Loucy (cell line): ENCODE results near the gene NLGN1.

Experiments used
- H2AFZ ChIP-seq: fragments of 200-600 bp; sonication (generic); 2 replicates; pipeline ENCODE4 v1.6.0; 2016; ENCODE audit warnings: antibody characterized with exemption, mild to moderate bottlenecking, low read length, moderate library complexity
- H3F3A ChIP-seq: fragments of 200-600 bp; 2 replicates; pipeline ENCODE4 v1.6.0; 2016; ENCODE audit warnings: antibody characterized with exemption, low read depth, mild to moderate bottlenecking
- H3K27me3 ChIP-seq: fragments of 200-600 bp; sonication (generic); 2 replicates; pipeline ENCODE4 v1.6.1; 2014; ENCODE audit warnings: low read length, mild to moderate bottlenecking; ENCODE audit not compliant: insufficient read depth, poor library complexity, severe bottlenecking
- H3K36me3 ChIP-seq: fragments of 200-600 bp; sonication (generic); 2 replicates; pipeline ENCODE4 v1.6.1; 2016; ENCODE audit warnings: low read length; ENCODE audit not compliant: insufficient read depth
- H3K4me1 ChIP-seq: fragments of 200-600 bp; sonication (generic); 2 replicates; pipeline ENCODE4 v1.5.1; 2014; ENCODE audit warnings: low read length, mild to moderate bottlenecking; ENCODE audit not compliant: insufficient read depth, poor library complexity, severe bottlenecking
- H3K4me2 ChIP-seq: fragments of 200-600 bp; sonication (generic); 2 replicates; pipeline ENCODE4 v1.6.0; 2014; ENCODE audit warnings: antibody characterized with exemption, low read length, low read depth, mild to moderate bottlenecking; ENCODE audit not compliant: poor library complexity, severe bottlenecking
- H3K4me3 ChIP-seq: fragments of 200-600 bp; sonication (generic); 2 replicates; pipeline ENCODE4 v1.5.1; 2014; ENCODE audit warnings: low read length, mild to moderate bottlenecking, mixed read lengths; ENCODE audit not compliant: poor library complexity, severe bottlenecking
- H3K79me2 ChIP-seq: fragments of 200-600 bp; sonication (generic); 2 replicates; pipeline ENCODE4 v1.6.1; 2014; ENCODE audit warnings: low read length; ENCODE audit not compliant: insufficient read depth
- H3K9ac ChIP-seq: fragments of 200-600 bp; sonication (generic); 2 replicates; pipeline ENCODE4 v1.6.0; 2014; ENCODE audit warnings: mild to moderate bottlenecking, low read depth, low read length, moderate library complexity; ENCODE audit not compliant: poor library complexity, severe bottlenecking
- H3K9me2 ChIP-seq: fragments of 200-600 bp; sonication (generic); replicated peaks from 2 replicates; pipeline ENCODE4 v1.6.1; 2016; ENCODE audit warnings: low read depth, low read length, mixed read lengths
- H3K9me3 ChIP-seq: fragments of 200-600 bp; sonication (generic); 2 replicates; pipeline ENCODE4 v1.6.1; 2014; ENCODE audit warnings: mild to moderate bottlenecking, antibody characterized with exemption, low read length, low read depth; ENCODE audit not compliant: insufficient read depth
- H4K20me1 ChIP-seq: fragments of 200-600 bp; sonication (generic); 2 replicates; pipeline ENCODE4 v1.6.0; 2014; ENCODE audit warnings: antibody characterized with exemption, low read length, mild to moderate bottlenecking; ENCODE audit not compliant: insufficient read depth, poor library complexity, severe bottlenecking
- CTCF ChIP-seq: fragments of 200-600 bp; sonication (generic); conservative IDR thresholded peaks from 2 replicates; pipeline ENCODE4 v1.5.1; 2014; ENCODE audit warnings: mild to moderate bottlenecking, antibody characterized with exemption, low read length
- EZH2phosphoT487 ChIP-seq: fragments of 200-600 bp; IDR thresholded peaks from 2 replicates; pipeline ENCODE4 v1.6.1; 2018; ENCODE audit warnings: antibody characterized with exemption, mild to moderate bottlenecking, moderate library complexity, borderline replicate concordance

NLGN1 gene

GRCh38 chr3:173826416-173826815, 428.9 kb downstream of the NLGN1 start:
- Histone ChIP-seq H3K4me2 (peak overlapping the region; percentile 7), H3K36me3 (no peaks in the 10 kb centered on the region), H3K79me2 (no peaks in the 10 kb centered on the region), H3K27me3 (no peaks in the 10 kb centered on the region), H3F3A (no peaks in the 10 kb centered on the region), H3K9ac (no peak overlapping the region), H2AFZ (no peak overlapping the region), H3K9me3 (no peaks in the 10 kb centered on the region), H3K4me1 (peaks cover 5% of the 10 kb centered on the region), H4K20me1 (no peaks in the 10 kb centered on the region), H3K9me2 (no peaks in the 10 kb centered on the region), H3K4me3 (no peak overlapping the region)
- no peak for TF ChIP-seq EZH2phosphoT487
- no peak for TF ChIP-seq CTCF

- H3K79me2 ChIP-seq, result no peaks in the 10 kb centered on the region
- no peaks in the 10 kb centered on the region for H3K27me3 ChIP-seq
- H3K4me3 ChIP-seq, result no peak overlapping the region
- H3K4me1 ChIP-seq, result peaks cover 5% of the 10 kb centered on the region
- H2AFZ ChIP-seq, result no peak overlapping the region
- no peaks in the 10 kb centered on the region for H3K36me3 ChIP-seq
- no peak overlapping the region for H3K9ac ChIP-seq
- H3F3A ChIP-seq, result no peaks in the 10 kb centered on the region
- no peak overlapping the region for H3K4me2 ChIP-seq
- H4K20me1 ChIP-seq, result no peaks in the 10 kb centered on the region
- no peaks in the 10 kb centered on the region for H3K9me3 ChIP-seq
- no peak for TF ChIP-seq CTCF
- TF ChIP-seq EZH2phosphoT487, result no peak
- no peaks in the 10 kb centered on the region for H3K9me2 ChIP-seq
These were observed 429.5 kb downstream of the NLGN1 start for GRCh38 chr3:173826901-173827609.

- TF ChIP-seq EZH2phosphoT487 (no peak), CTCF (no peak)
- Histone ChIP-seq H3K9me3 (no peaks in the 10 kb centered on the region), H3K9ac (no peak overlapping the region), H3K79me2 (no peaks in the 10 kb centered on the region), H3K9me2 (no peaks in the 10 kb centered on the region), H3K4me3 (no peak overlapping the region), H3K27me3 (no peaks in the 10 kb centered on the region), H2AFZ (no peak overlapping the region), H3K36me3 (no peaks in the 10 kb centered on the region), H3K4me2 (no peak overlapping the region), H3K4me1 (no peaks in the 10 kb centered on the region), H4K20me1 (no peaks in the 10 kb centered on the region), H3F3A (no peaks in the 10 kb centered on the region)
These were observed 441.1 kb downstream of the NLGN1 start for GRCh38 chr3:173838644-173839043.
